HL-60/S4 (cell line): Measurements from ENCODE around the gene CPM.
"Not testable (repeated sequence)": the region's sequence is repeated elsewhere in the genome, so short reads cannot be mapped to it uniquely, and the experiment has no call there.

Source experiments
- in situ Hi-C: fragments of 300-500 bp; cut with MboI; formaldehyde crosslinking; loops from 2 replicates; pipeline ENCODE4 v1.14.3; 2022; ENCODE audit warnings: low sequenced_read_pairs

CPM gene

GRCh38 chr12:68835333-68835908 lies 97.5 kb downstream of the CPM start:
- in situ Hi-C loops = no loop called here

GRCh38 chr12:68833508-68833907 lies 99.5 kb downstream of the CPM start:
- in situ Hi-C loops = no loop called here

DNA sequence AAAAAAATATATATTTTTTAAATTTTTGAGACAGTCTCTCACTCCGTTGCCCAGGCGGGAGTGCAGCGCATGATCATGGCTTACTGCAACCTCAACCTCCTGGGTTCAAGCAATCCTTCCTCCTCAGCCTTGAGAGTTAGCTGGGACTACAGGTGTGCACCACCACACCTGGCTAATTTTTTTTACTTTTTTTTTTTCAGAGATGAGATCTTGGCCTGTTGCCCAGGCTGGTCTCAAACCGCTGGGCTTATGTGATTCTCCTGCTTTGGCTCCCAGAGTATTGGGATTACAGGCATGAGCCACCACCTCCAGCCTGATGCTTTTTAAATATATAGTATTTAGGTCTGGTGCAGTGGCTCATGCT lies 100.5 kb downstream of the CPM start:
- in situ Hi-C loops = no loop called here

- in situ Hi-C loops = no loop called here
These were observed 101.0 kb downstream of the CPM start for GRCh38 chr12:68831751-68832503.

GRCh38 chr12:68831272-68831671 lies 101.7 kb downstream of the CPM start:
- in situ Hi-C loops = no loop called here

DNA sequence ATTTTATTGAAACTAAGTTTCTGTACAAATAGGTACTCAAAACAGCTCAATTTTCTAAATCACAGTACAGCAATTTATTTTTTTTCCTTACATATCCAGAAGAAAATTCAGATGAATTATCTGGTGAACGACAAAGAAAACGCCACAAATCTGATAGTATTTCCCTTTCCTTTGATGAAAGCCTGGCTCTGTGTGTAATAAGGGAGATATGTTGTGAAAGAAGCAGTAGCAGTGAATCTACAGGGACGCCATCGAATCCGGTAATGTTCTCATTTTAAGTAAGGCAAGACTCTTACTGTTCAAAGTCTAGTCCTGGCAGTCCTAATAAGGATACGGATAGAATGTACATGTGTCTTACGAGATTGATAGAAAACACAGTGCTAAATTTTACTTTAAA lies 104.3 kb downstream of the CPM start:
- in situ Hi-C loops = no loop called here

- in situ Hi-C loops = no loop called here
These were observed 104.9 kb downstream of the CPM start for GRCh38 chr12:68827895-68828671.

DNA sequence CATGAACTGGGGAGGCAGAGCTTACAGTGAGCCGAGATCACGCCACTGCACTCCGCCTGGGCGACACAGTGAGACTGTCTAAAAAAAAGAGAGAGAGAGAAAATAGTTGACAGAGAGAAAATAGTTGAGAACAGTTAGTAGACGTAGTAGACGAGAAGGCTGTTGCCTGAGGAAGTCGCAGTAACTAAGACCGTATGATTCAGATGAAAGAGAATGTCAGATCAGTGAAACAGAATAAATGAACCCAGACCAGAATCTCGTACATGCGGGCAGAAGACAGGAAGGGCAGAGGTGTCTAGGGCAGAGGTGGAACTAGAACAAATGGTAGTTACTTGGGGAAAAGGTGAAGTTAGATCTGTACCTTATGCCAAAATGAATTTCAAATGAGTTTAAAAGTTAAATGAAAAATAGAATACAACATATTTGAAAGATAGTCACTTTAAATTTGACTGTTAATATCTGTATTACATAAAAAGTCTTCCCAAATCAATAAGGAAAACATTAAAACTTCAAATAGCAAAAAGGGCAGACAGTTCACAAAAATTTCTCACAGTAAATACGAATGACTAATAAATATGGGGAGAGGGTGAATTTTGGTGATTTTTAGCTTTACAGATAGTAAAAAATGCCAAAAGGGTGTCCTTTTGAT lies 107.3 kb downstream of the CPM start:
- in situ Hi-C loops = no loop called here

- in situ Hi-C loops = no loop called here
These were observed 108.2 kb downstream of the CPM start for GRCh38 chr12:68824597-68825250.

DNA sequence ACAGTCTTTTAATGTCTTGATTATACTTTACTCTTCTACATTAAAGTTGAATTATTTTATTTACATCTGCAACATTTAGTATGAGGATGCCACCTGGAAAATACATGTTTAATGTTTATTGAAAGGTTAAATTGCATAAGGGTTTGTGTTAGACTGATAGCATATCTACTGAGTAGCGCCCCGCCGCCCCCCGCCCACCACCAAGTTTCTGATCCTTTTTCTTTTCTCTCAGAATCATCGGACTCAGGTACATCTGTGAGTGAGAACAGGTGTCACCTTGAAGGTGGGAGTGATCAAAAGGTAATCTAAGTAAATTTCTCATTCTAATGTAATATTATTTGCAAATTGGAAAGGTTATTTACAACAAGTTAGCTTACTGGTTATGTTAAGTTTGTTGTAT lies 108.8 kb downstream of the CPM start:
- in situ Hi-C loops = no loop called here

DNA sequence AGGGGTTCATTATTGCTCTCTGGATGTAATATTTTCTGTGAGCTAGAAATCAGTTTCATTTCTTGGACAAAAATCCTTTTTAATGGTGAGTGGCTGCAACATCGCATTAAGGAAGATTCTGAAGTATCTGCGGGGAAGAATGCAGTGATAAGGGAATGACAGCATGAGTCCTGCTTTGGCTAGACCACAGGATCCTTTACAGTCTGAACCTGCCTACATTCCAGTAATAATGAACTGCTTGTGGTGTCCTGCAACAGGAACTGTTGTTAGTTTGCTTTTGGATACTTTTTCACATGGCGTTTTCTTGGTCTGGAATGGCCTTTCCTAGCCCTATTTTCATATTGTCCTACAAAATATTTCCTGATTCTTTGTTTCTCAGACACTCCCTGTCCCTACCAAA lies 109.3 kb downstream of the CPM start:
- in situ Hi-C loops = no loop called here

DNA sequence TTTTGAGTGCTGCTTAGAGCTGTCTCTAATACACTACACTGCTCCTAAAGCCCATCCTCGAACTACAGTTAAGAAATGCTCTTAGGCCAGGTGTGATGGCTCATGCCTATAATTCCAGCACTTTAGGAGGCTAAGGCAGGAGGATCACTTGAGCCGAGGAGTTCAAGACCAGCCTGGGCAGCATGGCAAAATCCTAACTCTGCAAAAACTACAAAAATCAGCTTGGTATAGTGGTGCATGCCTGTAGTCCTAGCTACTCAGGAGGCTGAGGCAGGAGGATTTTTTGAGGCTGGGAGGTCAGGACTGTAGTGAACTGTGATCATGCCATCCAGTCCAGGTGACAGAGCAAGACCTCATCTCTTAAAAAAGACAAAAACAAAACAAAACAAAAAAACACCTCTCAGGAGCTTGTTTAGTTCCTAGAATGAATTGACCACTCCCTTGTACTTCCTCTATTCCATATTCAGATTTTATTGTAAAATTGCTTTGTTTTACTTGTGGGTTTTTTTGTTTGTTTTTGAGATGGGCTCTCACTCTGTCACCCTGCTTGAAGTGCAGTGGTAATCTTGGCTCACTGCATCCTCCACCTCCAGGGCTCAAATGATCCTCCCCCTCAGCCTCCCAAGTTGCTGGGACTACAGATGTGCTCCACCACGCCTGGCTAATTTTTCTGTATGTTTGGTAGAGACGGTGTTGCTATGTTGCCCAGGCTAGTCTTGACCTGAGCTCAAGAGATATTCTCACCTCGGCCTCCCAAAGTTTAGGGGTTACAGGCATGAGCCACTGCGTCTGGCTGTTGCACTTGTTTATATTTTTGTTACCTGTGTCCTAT lies 111.4 kb downstream of the CPM start:
- in situ Hi-C loops = no loop called here

DNA sequence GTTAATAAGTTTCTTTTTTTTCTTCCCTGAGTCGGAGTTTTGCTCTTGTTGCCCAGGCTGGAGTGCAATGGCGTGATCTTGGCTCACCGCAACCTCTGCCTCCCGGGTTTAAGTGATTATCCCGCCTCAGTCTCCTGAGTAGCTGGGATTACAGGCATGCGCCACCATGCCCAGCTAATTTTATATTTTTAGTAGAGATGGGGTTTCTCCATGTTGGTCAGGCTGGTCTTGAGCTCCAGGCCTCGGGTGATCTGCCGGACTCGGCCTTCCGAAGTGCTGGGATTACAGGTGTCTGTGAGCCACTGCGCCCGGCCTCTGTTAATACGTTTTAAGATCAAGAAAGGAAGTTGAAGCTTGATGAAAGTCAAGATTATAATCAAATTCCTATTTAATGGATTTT lies 113.5 kb downstream of the CPM start:
- in situ Hi-C loops = not testable (repeated sequence)

DNA sequence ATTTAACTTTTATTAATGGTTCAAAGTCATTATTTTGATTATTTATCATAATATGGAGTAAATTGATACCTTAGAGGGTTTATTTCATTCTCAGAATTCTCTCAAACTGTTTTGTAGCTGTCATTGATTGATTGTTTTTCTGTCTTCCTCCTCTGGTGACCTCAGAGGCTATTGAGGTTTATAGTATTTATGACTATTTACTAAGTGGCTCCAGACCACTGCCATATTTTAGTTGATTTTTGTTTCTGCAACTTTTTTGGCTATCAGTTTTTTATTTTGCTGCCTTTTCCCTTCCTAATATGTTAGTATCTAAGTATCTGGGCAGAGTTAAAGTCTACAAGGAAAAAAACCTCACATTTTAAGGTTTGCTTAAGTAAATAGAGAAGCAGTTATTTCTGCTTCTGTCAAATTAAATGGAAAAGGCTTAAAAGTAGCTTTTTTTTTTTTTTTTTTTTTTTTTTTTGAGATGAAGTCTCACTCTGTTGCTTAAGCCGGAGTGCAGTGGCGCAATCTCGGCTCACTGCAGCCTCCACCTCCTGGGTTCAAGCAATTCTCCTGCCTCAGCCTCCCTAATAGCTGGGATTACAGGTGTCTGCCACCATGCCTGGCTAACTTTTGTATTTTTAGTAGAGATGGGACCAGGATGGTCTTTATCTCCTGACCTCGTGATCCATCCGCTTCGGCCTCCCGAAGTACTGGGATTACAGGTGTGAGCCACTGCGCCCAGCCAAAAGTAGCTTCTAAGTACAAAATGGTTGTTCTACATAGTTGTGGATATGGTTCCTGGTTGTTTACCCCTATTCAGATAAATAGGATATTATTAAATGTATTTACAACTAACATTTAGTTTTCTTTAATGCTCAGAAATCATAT lies 116.8 kb downstream of the CPM start:
- in situ Hi-C loops = no loop called here

GRCh38 chr12:68815232-68815927 lies 117.6 kb downstream of the CPM start:
- in situ Hi-C loops = no loop called here

GRCh38 chr12:68814490-68815231 lies 118.3 kb downstream of the CPM start:
- in situ Hi-C loops = no loop called here

DNA sequence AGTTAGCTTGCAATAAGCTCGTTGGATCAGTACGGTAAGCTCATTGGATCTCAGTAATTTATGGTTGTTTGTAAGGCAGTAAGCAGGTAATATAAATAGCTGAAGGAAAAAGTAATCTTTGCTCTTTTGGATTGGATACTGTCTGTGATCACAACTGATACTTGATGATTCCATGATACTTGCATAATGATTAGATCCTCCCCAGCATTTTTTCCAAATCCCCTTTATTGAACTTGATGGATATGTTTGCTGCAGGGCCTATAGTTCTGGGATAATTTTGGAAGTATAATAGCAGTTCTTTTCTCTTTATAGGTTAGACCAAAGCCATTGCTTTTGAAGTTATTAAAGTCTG lies 119.8 kb downstream of the CPM start:
- in situ Hi-C loops = no loop called here
